Right lobe of liver (tissue), 4 donors: Measurements from ENCODE around the gene DIAPH3.

Experiments used
- CTCF ChIP-seq, 4 donors: fragments of 200-600 bp in 3 of 4; fragments of 450-650 bp in 1 of 4; IDR thresholded peaks; one replicate each; pipeline versions ENCODE4 v1.5.1 to v1.8.0; 2016 to 2022; ENCODE audit warnings: antibody characterized with exemption in 4 of 4, mild to moderate bottlenecking in 2 of 4
- POLR2A ChIP-seq: fragments of 450-650 bp; IDR thresholded peaks from one replicate; pipeline ENCODE4 v1.6.1; 2017; ENCODE audit warnings: antibody characterized with exemption, mild to moderate bottlenecking
- donor health status: DM: no; HTN: no; CAD: no.
- donor health status: DM: no; HTN: no; CAD: no.
- donor health status: DM: no; HTN: yes; CAD: no.

- TF ChIP-seq CTCF (IDR thresholded peaks at IDR 0.05) (no peak), POLR2A (no peak)
Measured at GRCh38 chr13:59790626-59791025, 373.1 kb downstream of the DIAPH3 start.
